H9 (cell line): Measurements from ENCODE around the gene ANKRD55. TPM values are rescaled to one million over a fixed set of nuclear protein-coding genes. Genes with fewer than 3 reads are reported as not detected.
A peak's percentile ranks its signal among the peaks of the same experiment; 100 is the strongest.

ENCODE experiments used
- DNase-seq: peaks from one replicate; pipeline ENCODE4 v3.0.0-alpha.2; 2017
- H2AFZ ChIP-seq: one replicate; pipeline ENCODE4 v1.6.1; 2013; ENCODE audit warnings: mild to moderate bottlenecking, low read length, control low read depth, moderate library complexity
- H2AK5ac ChIP-seq: 2 replicates; pipeline ENCODE4 v1.6.1; 2013; ENCODE audit warnings: low read length, control low read depth, mixed read lengths; ENCODE audit not compliant: insufficient read length
- H2BK120ac ChIP-seq: one replicate; pipeline ENCODE4 v1.6.1; 2013; ENCODE audit warnings: low read depth, mild to moderate bottlenecking, low read length, control low read depth, inconsistent platforms; ENCODE audit not compliant: poor library complexity, severe bottlenecking
- H2BK12ac ChIP-seq: 2 replicates; pipeline ENCODE4 v1.6.1; 2013; ENCODE audit warnings: low read length, control low read depth, mixed read lengths, low read depth; ENCODE audit not compliant: insufficient read length
- H2BK15ac ChIP-seq: 2 replicates; pipeline ENCODE4 v1.6.1; 2013; ENCODE audit warnings: low read depth, low read length, control low read depth
- H2BK20ac ChIP-seq: one replicate; pipeline ENCODE4 v1.6.1; 2013; ENCODE audit warnings: low read depth, mild to moderate bottlenecking, low read length, control low read depth, inconsistent platforms; ENCODE audit not compliant: poor library complexity, severe bottlenecking
- H2BK5ac ChIP-seq: 2 replicates; pipeline ENCODE4 v1.6.1; 2013; ENCODE audit warnings: low read length, control low read depth, mixed read lengths; ENCODE audit not compliant: insufficient read length
- H3K14ac ChIP-seq: 2 replicates; pipeline ENCODE4 v1.6.1; 2013; ENCODE audit warnings: low read length, control low read depth; ENCODE audit not compliant: insufficient read depth
- H3K18ac ChIP-seq: 2 replicates; pipeline ENCODE4 v1.6.1; 2013; ENCODE audit warnings: low read depth, mild to moderate bottlenecking, mixed read lengths, low read length, control low read depth; ENCODE audit not compliant: insufficient read length
- H3K23ac ChIP-seq: 2 replicates; pipeline ENCODE4 v1.6.1; 2013; ENCODE audit warnings: low read length, control low read depth, mixed read lengths, low read depth; ENCODE audit not compliant: insufficient read length
- H3K23me2 ChIP-seq: 2 replicates; pipeline ENCODE4 v1.6.1; 2013; ENCODE audit warnings: low read depth, mild to moderate bottlenecking, mixed read lengths, low read length, control low read depth; ENCODE audit not compliant: insufficient read length, poor library complexity, severe bottlenecking
- H3K27ac ChIP-seq: 2 replicates; pipeline ENCODE4 v1.5.1; 2013; ENCODE audit warnings: low read length, control low read depth, mixed read lengths, low read depth; ENCODE audit not compliant: insufficient read length
- H3K27me3 ChIP-seq: 2 replicates; pipeline ENCODE4 v1.6.1; 2013; ENCODE audit warnings: low read length, control low read depth, inconsistent platforms; ENCODE audit not compliant: insufficient read depth
- H3K4ac ChIP-seq: 2 replicates; pipeline ENCODE4 v1.6.1; 2013; ENCODE audit warnings: low read depth, mild to moderate bottlenecking, control low read depth, inconsistent platforms, low read length, moderate library complexity
- H3K4me1 ChIP-seq: 2 replicates; pipeline ENCODE4 v1.6.1; 2013; ENCODE audit warnings: low read length, control low read depth, inconsistent platforms; ENCODE audit not compliant: insufficient read depth
- H3K4me2 ChIP-seq: 2 replicates; pipeline ENCODE4 v1.6.1; 2013; ENCODE audit warnings: low read length, control low read depth, mixed read lengths; ENCODE audit not compliant: insufficient read length, insufficient read depth
- H3K56ac ChIP-seq: 2 replicates; pipeline ENCODE4 v1.6.1; 2013; ENCODE audit warnings: low read depth, mild to moderate bottlenecking, mixed read lengths, low read length, control low read depth; ENCODE audit not compliant: insufficient read length
- H3K79me1 ChIP-seq: 2 replicates; pipeline ENCODE4 v1.6.1; 2013; ENCODE audit warnings: low read depth, mild to moderate bottlenecking, moderate library complexity, low read length, control low read depth, inconsistent platforms; ENCODE audit not compliant: insufficient read depth, poor library complexity, severe bottlenecking
- H3K79me2 ChIP-seq: 2 replicates; pipeline ENCODE4 v1.6.1; 2013; ENCODE audit warnings: low read length, control low read depth, inconsistent platforms; ENCODE audit not compliant: insufficient read depth
- H3K9ac ChIP-seq: 2 replicates; pipeline ENCODE4 v1.6.1; 2013; ENCODE audit warnings: low read length, control low read depth, mixed read lengths; ENCODE audit not compliant: insufficient read length; ENCODE audit errors: extremely low read depth
- H3K9me3 ChIP-seq: one replicate; pipeline ENCODE4 v1.6.1; 2013; ENCODE audit warnings: low read depth, low read length, inconsistent platforms; ENCODE audit not compliant: control insufficient read depth
- H3T11ph ChIP-seq: one replicate; pipeline ENCODE4 v1.6.1; 2013; ENCODE audit warnings: mild to moderate bottlenecking, low read length, control low read depth, inconsistent platforms
- H4K20me1 ChIP-seq: one replicate; pipeline ENCODE4 v1.6.1; 2013; ENCODE audit not compliant: control insufficient read depth, insufficient read length, insufficient read depth
- H4K5ac ChIP-seq: 2 replicates; pipeline ENCODE4 v1.6.1; 2013; ENCODE audit warnings: low read depth, mild to moderate bottlenecking, mixed read lengths, low read length, control low read depth; ENCODE audit not compliant: insufficient read length
- H4K8ac ChIP-seq: replicated peaks from 2 replicates; pipeline ENCODE4 v1.6.1; 2013; ENCODE audit warnings: low read length, control low read depth, mixed read lengths, low read depth; ENCODE audit not compliant: insufficient read length
- H4K91ac ChIP-seq: 2 replicates; pipeline ENCODE4 v1.6.1; 2013; ENCODE audit warnings: low read depth, mild to moderate bottlenecking, moderate library complexity, mixed read lengths, low read length, control low read depth; ENCODE audit not compliant: insufficient read length
- H3K27ac Mint-ChIP-seq, 3 experiments: 2 replicates in 2 of 3; 3 replicates in 1 of 3; pipeline ENCODE4 v1.8.0; 2020 to 2021; ENCODE audit warnings: mixed read lengths in 3 of 3, mild to moderate bottlenecking in 1 of 3, moderate library complexity in 1 of 3
- H3K27me3 Mint-ChIP-seq: 2 replicates; pipeline ENCODE4 v1.8.0; 2021; ENCODE audit warnings: low read depth, mild to moderate bottlenecking, moderate library complexity, mixed read lengths
- H3K36me3 Mint-ChIP-seq, 3 experiments: 2 replicates in 2 of 3; 3 replicates in 1 of 3; pipeline ENCODE4 v1.8.0; 2020 to 2021; ENCODE audit warnings: low read depth in 3 of 3, mixed read lengths in 3 of 3; ENCODE audit not compliant: insufficient read depth in 1 of 3
- H3K4me1 Mint-ChIP-seq, 2 experiments: 2 replicates each; pipeline ENCODE4 v1.8.0; 2020; ENCODE audit warnings: mixed read lengths in 2 of 2
- H3K4me3 Mint-ChIP-seq, 2 experiments: 2 replicates in 1 of 2; 3 replicates in 1 of 2; pipeline ENCODE4 v1.8.0; 2020 to 2021; ENCODE audit warnings: mild to moderate bottlenecking in 2 of 2, mixed read lengths in 2 of 2, moderate library complexity in 1 of 2
- H3K9me3 Mint-ChIP-seq, 2 experiments: 2 replicates in 1 of 2; 3 replicates in 1 of 2; pipeline ENCODE4 v1.8.0; 2020; ENCODE audit warnings: mild to moderate bottlenecking in 2 of 2, mixed read lengths in 2 of 2, moderate library complexity in 1 of 2
- WGBS: extraction: QIAGEN DNeasy Blood & Tissue Kit; methylation state at CpG from one replicate; pipeline ENCODE4 v1.1.7; 2013; ENCODE audit warnings: missing lambda C conversion rate, low lambda C conversion rate, mixed read lengths; ENCODE audit not compliant: insufficient read length; ENCODE audit errors: extremely low coverage; 5-methylcytosine and 5-hydroxymethylcytosine counted together
- total RNA-seq: library from RNA; stranded (reverse); gene quantifications from 2 replicates; pipeline ENCODE4 v1.2.1, GENCODE V29; 2021
- TF ChIP-seq, protein P1 (sequence below): fragments of 200-600 bp; sonication (generic); conservative IDR thresholded peaks from 3 replicates; pipeline ENCODE4 v1.8.0; 2021; ENCODE audit warnings: antibody characterized with exemption, mild to moderate bottlenecking

ANKRD55 gene
- total RNA-seq, 1 experiment from 2014 or later: not detected

DNA sequence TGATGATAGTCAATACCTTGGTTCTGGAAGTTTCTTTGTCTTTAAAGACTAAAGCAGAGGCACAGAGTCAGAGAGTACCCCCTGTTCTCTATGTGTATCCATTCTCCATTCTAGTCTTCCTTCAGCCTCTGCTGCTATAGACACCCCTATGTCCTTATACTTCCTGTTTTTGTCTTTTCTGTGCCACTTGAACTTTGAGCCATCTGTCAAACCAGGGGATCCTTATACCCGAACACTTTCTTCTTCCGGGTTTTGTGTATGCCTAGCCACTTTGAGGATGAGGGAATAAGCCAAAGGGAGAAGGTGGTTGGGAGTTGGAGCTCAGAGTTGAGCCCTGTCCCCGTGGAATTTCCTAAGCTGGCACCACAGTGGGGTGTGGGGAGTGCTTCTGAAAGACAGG, 177.3 kb downstream of the ANKRD55 start:
- Histone ChIP-seq H4K91ac (no peak overlapping the region), H3K4me2 (no peak overlapping the region), H4K20me1 (no peaks in the 10 kb centered on the region), H3K18ac (no peak overlapping the region), H4K8ac (no peak overlapping the region), H3K79me1 (no peaks in the 10 kb centered on the region), H2BK5ac (no peak overlapping the region), H3K56ac (no peak overlapping the region), H2AK5ac (no peak overlapping the region), H3K9me3 (no peaks in the 10 kb centered on the region), H2AFZ (no peak overlapping the region), H3K14ac (no peak overlapping the region), H3K23me2 (no peaks in the 10 kb centered on the region), H4K5ac (no peak overlapping the region), H3K4ac (no peak overlapping the region), H3T11ph (no peak overlapping the region), H3K23ac (no peak overlapping the region), H2BK120ac (no peak overlapping the region), H3K9ac (no peak overlapping the region), H3K27me3 (no peaks in the 10 kb centered on the region), H2BK12ac (no peak overlapping the region), H3K4me1 (no peaks in the 10 kb centered on the region), H3K27ac (no peak overlapping the region), H2BK15ac (no peak overlapping the region), H2BK20ac (no peak overlapping the region), H3K79me2 (no peaks in the 10 kb centered on the region)
- H3K27me3 Mint-ChIP-seq: no peaks in the 10 kb centered on the region; the same call in 1 of the 2 replicates
- no peak overlapping the region for H3K4me3 Mint-ChIP-seq
- no peak for DNase-seq
- no CpG with 5 or more reads among the region's 3 CpGs for WGBS
- 0 out of 7 replicates have a peak overlapping the region, but pooled peaks of 1 of the 3 experiments have one; percentile 17 for H3K27ac Mint-ChIP-seq
- peaks cover 6 to 8% of the 10 kb centered on the region in 2 experiments; a peak in 3 of 5 replicates for H3K9me3 Mint-ChIP-seq
- H3K4me1 Mint-ChIP-seq: no peaks in the 10 kb centered on the region
- peaks cover 0 to 7% (median 3%) of the 10 kb centered on the region in 3 experiments; a peak in 2 of 7 replicates for H3K36me3 Mint-ChIP-seq
- TF ChIP-seq, protein P1, sequence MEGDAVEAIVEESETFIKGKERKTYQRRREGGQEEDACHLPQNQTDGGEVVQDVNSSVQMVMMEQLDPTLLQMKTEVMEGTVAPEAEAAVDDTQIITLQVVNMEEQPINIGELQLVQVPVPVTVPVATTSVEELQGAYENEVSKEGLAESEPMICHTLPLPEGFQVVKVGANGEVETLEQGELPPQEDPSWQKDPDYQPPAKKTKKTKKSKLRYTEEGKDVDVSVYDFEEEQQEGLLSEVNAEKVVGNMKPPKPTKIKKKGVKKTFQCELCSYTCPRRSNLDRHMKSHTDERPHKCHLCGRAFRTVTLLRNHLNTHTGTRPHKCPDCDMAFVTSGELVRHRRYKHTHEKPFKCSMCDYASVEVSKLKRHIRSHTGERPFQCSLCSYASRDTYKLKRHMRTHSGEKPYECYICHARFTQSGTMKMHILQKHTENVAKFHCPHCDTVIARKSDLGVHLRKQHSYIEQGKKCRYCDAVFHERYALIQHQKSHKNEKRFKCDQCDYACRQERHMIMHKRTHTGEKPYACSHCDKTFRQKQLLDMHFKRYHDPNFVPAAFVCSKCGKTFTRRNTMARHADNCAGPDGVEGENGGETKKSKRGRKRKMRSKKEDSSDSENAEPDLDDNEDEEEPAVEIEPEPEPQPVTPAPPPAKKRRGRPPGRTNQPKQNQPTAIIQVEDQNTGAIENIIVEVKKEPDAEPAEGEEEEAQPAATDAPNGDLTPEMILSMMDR: no peak
